ENCODE measurements around the gene BCAS4. TPM values are rescaled to one million over a fixed set of nuclear protein-coding genes. Genes with fewer than 3 reads are reported as not detected.
"Not testable (repeated sequence)": the region's sequence is repeated elsewhere in the genome, so short reads cannot be mapped to it uniquely, and the experiment has no call there.

Gene BCAS4
- polyA plus RNA-seq, 5 donors, result 7.0 to 8.5 (median 8.0) TPM

GRCh38 chr20:50874758-50875665 lies 80.2 kb downstream of the BCAS4 start:
- no peak for DNase-seq

GRCh38 chr20:50876063-50876685 lies 81.3 kb downstream of the BCAS4 start:
- no peak for DNase-seq

DNA sequence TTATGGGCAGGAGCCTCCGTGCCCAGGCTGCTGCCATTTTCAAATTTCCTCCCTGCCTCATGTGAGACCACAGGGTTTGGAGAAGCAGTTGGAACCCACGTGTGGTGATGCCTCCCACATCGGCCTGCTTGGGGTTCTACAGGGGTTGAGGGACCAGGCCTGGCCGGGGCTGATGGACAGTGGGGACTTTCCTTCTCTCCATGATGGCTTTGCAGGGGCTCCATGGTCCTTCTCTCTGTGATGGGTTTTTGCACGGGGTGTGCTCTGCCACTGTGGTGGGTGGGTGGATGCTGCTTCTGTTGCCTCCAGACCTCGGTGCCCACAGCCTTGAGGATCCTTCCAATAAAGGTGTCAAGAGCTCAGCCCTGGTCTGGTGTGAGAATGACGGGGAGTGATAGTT lies 82.0 kb downstream of the BCAS4 start:
- DNase-seq, result no peak

DNA sequence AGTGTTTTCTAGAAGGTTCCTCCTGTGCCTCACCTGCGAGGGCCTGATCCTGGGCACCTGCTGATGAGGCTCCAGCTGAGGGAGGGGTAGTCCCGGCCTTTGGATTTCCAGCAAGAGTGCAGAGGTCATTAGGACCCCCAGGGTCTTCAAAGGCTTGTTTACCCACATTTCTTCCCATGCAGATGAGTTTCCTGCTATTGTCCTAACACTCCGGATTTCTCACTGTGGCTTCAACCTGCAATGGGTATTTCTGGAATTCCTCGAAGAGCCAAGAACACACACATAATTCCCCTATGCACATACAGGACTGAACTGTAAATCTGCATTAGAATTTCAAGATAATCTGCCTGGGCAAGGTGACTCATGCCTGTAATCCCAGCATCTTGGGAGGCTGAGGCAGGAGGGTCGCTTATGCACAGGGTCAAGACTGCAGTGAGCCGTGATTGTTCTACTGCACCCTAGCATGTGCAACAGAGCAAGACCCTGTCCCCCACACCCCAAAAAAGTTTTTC lies 82.4 kb downstream of the BCAS4 start:
- no peak for DNase-seq

- DNase-seq, result no peak
Observed at GRCh38 chr20:50879649-50880550, 85.0 kb downstream of the BCAS4 start.

DNA sequence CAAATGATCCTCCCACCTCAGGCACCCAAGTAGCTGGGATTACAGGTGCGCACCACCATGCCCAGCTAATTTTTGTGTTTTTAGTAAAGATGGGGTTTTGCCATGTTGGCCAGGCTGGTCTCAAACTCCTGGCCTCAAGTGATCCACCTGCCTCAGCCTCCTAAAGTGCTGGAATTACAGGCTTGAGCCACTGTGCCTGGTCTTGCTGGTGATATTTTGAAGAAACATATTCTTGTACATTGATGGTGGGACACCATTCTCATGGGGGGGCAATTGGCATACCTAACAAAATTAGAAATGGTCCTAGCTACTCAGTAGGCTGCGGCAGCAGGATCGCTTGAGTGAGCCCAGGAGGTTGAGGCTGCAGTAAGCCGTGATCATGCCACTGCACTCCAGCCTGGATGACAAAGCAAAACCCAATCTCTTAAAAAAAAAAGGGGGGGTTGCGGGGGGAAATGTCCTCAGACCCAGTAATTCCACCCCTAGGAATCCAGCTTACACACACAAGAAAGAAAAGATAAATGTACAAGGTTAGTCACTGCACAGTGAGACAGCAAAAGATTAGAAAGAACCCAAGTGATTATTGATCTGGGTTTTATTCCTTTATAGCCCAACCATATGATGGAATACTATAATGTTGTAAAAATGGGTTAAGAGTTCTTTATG lies 87.0 kb downstream of the BCAS4 start:
- not testable (repeated sequence) for DNase-seq

DNA sequence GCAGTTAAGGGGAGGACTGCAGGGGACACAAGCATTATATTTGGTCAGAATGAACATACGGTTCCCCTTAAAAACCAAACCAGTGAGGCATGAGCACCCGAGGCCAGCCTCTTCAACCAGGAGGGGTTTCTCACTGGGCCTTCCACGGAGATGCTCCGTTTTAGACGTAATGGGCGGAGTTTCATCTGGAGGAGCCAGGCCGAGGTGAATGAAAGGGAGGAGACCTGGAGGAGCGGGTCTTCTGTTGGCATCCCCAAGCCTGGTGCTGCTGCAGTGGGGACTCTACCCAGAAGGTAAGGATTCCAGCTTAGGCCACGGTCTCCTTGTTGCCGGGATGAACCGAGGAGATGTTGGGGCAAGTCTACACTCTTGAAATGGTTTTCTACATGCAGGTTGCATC lies 89.0 kb downstream of the BCAS4 start:
- no peak for DNase-seq

DNA sequence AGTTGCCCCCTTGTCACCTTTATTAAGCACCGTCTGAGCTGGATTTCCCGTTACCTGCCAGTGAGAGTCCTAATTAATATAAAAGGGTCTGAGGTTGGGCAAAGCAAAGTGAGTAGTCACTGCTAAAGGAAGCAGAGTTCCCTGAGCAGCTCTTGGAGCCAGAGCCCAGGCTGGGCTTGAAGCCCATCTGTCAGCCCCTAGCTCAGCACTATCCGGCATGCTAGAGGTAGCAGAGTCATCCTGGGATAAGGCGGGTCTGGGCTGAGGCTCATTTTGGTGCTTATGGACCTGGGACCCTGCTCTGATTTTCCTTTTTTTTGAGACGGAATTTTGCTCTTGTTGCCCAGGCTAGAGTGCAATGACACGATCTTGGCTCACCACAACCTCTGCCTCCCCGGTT lies 90.2 kb downstream of the BCAS4 start:
- DNase-seq, result no peak

GRCh38 chr20:50885781-50886180 lies 90.9 kb downstream of the BCAS4 start:
- DNase-seq, result no peak

DNA sequence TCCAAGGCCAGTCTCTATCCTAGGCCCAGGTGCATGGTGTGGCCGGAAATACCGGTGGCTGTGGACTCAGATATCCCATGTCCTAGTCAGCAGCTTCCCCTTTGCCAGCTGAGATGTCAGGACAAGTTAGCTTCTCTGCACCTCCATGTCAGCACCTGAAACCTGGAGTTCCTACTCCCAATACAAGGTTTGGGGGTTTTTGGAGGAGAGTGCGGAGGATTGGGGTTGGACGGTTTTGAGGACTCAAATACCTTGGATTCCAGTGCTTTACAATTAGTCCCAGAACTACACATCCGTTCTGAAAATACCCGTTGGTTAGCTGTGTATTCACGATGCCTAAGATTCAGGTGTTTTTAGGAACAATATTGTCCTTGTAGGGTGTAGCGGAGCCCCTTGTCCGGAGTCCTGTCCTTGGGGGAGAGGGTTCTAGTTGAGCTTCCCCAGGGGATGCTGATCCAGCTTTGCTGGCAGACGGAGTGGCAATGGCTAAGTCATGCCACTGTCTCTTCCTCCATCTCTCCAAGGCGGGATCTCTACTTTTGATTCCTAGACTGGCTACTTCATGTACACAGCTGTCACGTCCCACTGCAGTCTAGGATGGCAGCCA lies 91.4 kb downstream of the BCAS4 start:
- DNase-seq, result no peak

DNA sequence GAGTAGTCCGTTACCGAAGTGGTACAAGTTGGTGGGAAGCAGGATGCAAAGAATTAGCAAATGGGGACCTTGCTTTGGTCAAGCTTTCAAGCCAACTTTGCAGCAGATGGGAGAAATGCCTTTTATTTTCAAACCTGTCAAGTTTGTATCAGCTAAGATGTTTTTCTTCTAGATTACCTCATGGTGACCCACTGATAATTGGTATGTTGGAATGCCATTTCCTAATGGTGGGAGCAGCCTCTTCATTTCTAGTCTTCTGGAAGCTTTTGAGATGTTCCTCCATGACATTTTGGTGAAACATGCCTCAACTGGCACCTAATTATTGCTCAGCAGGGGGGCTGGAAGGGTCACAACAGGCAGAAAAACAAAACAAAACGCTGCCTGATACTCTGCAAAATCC lies 92.7 kb downstream of the BCAS4 start:
- DNase-seq, result no peak

DNA sequence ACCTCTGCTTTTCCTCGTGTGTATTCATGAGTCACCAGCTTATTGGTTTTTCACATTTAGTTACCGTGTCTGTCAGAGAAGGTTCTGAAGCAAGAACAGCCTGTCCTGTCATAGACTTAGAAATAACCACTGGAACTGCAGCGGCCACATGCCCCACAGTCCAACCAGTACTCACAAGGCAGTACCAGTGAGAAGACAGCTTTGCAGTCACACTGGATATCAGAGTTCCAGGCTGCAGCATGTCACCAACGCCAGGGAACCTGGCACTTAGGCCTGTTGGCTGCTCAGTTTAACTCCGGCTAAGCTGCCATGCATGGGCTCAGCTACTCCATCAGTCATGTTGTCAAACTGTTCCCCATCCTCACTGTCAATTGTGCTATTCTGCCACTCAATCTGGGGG lies 96.3 kb downstream of the BCAS4 start:
- no peak for DNase-seq

DNA sequence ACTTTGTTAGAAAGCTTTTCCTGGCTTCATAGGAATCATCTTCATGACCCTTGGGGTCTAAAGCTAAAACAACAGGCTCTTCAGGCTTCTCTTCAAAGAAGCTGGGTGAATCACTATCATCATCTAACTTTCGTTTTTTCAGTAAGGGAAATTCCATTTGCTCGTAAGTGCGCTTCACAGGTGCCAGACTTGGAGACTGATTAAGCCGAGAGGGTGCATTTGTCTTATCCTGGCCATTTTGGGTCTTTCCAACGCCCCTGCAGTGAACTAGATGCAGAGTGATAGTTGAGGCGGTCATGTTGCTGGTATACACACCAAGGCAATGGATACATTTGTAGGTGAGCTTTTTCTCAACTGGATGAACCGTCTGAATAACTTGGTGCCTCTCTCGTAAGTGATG lies 97.5 kb downstream of the BCAS4 start:
- DNase-seq, result no peak

GRCh38 chr20:50893620-50894019 lies 98.8 kb downstream of the BCAS4 start:
- no peak for DNase-seq

- no peak for DNase-seq
Observed at GRCh38 chr20:50895111-50895830, 100.4 kb downstream of the BCAS4 start.

DNA sequence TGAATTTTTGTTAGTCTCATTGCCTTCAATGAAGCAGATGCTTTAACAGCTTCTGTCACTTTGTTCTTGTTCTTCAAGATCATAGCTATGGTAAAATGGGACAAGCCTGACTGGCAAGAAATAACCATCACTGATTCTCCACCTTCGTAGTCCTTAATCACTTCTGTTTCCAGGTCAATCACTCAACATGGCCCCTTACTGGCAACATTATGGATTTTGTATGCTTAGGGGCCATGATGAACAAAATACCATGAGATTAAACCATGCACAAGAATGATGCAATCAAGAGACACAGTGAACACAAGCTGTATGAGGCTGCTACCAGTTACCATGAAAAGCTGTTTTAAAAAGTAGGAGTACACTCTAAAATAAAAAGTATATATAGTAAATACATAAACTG lies 103.6 kb downstream of the BCAS4 start:
- DNase-seq, result no peak

DNA sequence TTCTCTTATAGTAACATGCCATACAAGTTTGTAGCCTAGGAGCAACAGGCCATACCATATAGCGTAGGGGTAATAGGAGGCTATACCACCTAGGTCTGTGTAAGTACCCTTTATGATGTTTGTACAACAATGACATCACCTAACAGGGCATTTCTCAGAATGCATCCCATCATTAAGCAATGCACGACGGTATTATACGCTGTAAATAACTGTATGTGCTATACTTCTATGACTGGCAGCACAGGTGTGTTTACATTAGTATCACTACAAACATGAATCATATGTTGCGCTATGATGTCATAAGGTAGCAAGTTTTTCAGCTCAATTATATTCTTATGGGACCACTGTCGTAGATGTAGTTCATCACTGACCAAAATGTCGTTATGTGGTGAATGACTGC lies 105.4 kb downstream of the BCAS4 start:
- no peak for DNase-seq

DNA sequence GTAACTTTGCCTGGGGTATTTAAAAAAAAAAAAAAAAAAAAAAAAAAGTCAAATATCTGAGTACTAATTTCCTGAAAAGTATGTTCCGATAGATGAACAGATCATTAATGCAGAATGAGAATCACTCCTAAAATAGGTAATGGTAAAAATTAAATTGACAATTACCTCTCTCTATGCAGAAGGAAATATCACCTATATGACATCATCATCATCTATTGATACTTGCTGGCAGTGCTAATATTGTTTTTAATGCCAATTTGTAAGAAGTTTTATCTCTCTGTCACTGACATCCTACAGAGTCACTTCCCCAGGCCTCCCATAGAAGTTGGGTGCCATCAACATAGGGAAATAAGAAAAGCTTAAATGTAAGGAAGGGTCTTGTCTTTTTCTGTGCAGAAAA lies 106.4 kb downstream of the BCAS4 start:
- no peak for DNase-seq

GRCh38 chr20:50903353-50904051 lies 108.6 kb downstream of the BCAS4 start:
- no peak for DNase-seq

DNA sequence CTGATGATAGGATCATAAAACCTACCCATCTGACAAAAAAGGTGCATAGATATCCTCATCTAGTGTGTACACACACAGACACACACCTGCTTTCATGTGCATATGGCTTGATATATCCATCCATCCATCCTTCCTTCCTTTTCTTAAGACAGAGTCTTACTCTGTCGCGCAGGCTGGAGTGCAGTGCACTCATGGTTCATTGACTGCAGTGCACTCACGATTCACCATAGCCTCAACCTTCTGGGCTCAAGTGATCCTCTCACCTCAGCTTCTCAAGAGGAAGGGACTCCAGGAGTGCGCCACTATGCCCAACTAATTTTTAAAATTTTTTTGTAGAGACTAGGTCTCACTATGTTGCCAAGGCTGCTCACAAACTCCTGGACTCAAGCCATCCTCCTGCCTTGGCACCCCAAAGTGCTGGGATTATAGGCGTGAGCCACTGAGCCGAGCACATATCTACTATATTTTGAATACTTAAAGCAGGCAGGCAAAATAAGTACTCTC lies 109.3 kb downstream of the BCAS4 start:
- DNase-seq, result no peak

Data from right lung (tissue), 5 donors.